Measurements from ENCODE around the gene FAM193A. TPM values are rescaled to one million over a fixed set of nuclear protein-coding genes. Genes with fewer than 3 reads are reported as not detected.
"Not testable (repeated sequence)": the region's sequence is repeated elsewhere in the genome, so short reads cannot be mapped to it uniquely, and the experiment has no call there.

FAM193A gene
- total RNA-seq, 2 donors from 2014 or later = 36.2 to 36.5 TPM

DNA sequence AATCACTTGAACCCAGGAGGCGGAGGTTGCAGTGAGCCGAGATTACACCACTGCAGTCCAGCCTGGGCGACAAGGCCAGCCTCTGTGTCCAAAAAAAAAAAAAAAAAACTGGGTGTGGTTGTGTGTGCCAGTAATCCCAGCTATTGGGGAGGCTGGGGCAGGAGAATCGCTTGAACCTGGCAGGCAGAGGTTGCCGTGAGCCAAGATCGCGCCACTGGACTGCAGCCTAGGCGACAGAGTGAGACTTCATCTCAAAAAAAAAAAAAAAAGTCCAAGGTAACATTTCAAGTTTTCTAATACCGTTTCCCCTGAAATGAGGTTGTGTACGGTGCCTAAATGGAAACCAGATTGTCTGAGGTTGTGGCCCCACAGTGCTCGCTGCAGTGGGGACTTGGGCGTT is 35.6 kb downstream of the FAM193A start:
- no peaks in the 10 kb centered on the region for H3K27me3 Mint-ChIP-seq (ENCODE audit: low read depth)
- no peak overlapping the region for H3K4me3 Mint-ChIP-seq
- H3K4me1 Mint-ChIP-seq (ENCODE audit: low read depth) = peaks cover 65% of the 10 kb centered on the region
- DNase-seq (no peak), ATAC-seq (replicated peaks in 1 of 2) (no peak)
- peaks cover 0 to 4% of the 10 kb centered on the region in 2 donors for H3K36me3 Mint-ChIP-seq (ENCODE audit: insufficient read depth in 2 of 2)
- H3K9me3 Mint-ChIP-seq = no peaks in the 10 kb centered on the region
- no peak overlapping the region for H3K27ac Mint-ChIP-seq

DNA sequence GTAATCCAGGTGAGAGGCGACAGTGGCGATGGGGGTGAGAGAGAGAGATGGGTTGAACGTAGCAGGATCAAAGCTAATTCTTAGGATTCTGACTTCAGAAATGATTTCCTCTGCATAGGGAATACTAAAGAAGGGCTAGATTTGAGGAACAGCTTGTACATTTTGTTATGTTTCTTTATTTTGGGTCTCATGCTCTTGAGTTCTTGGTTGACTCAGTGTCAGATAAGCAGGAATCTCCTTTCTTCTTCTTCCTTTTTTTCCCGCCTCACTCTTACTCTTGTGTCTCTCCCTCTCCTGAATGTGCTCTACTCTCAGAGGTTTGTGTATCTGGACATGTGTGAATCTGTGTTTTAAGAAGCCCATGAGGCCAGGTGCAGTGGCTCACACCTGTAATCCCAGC is 36.4 kb downstream of the FAM193A start:
- no peaks in the 10 kb centered on the region for H3K9me3 Mint-ChIP-seq
- H3K4me3 Mint-ChIP-seq = no peak overlapping the region
- peak overlapping the region; percentile 2 for H3K27ac Mint-ChIP-seq
- no peak for ATAC-seq (replicated peaks in 1 of 2)
- peaks cover 65% of the 10 kb centered on the region for H3K4me1 Mint-ChIP-seq (ENCODE audit: low read depth)
- peaks cover 0 to under 1% of the 10 kb centered on the region in 2 donors for H3K36me3 Mint-ChIP-seq (ENCODE audit: insufficient read depth in 2 of 2)
- no peaks in the 10 kb centered on the region for H3K27me3 Mint-ChIP-seq (ENCODE audit: low read depth)
- DNase-seq = no peak

DNA sequence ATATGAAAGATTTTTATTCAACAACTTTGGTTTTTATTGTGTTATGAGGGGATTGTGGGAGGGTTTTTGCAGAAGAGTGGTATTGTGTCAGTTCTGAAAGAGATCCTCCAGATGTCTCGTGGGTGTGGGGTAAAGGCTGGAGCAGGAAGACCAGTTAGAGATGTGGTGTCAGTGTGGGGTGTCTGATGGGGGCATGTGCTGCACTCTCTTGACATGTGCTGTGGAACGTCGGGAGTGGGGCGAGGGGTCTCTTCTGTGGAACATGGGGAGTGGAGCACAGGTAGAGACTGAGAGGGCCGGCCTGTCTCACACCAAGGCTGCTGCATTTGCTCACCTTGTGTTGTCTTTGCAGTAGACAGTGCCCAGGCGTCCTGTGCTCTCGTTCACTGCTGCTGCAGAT is 37.6 kb downstream of the FAM193A start:
- H3K4me3 Mint-ChIP-seq = no peak overlapping the region
- ATAC-seq (replicated peaks in 1 of 2) (no peak), DNase-seq (no peak)
- peaks cover 0 to 2% of the 10 kb centered on the region in 2 donors for H3K36me3 Mint-ChIP-seq (ENCODE audit: insufficient read depth in 2 of 2)
- H3K4me1 Mint-ChIP-seq (ENCODE audit: low read depth) = peaks cover 56% of the 10 kb centered on the region
- no peaks in the 10 kb centered on the region for H3K27me3 Mint-ChIP-seq (ENCODE audit: low read depth)
- peak overlapping the region; percentile 79 for H3K27ac Mint-ChIP-seq
- no peaks in the 10 kb centered on the region for H3K9me3 Mint-ChIP-seq

GRCh38 chr4:2574863-2575262 is 38.4 kb downstream of the FAM193A start:
- Mint-ChIP-seq H3K4me1 (ENCODE audit: low read depth) (peaks cover 48% of the 10 kb centered on the region), H3K9me3 (no peaks in the 10 kb centered on the region), H3K27me3 (ENCODE audit: low read depth) (no peaks in the 10 kb centered on the region), H3K4me3 (no peak overlapping the region), H3K36me3 (ENCODE audit: insufficient read depth in 2 of 2) (peaks cover 2 to 6% of the 10 kb centered on the region in 2 donors), H3K27ac (no peak overlapping the region)
- ATAC-seq (replicated peaks in 1 of 2) (no peak), DNase-seq (no peak)

- no peak for ATAC-seq (replicated peaks in 1 of 2)
- H3K4me3 Mint-ChIP-seq = no peak overlapping the region
These were observed 39.8 kb downstream of the FAM193A start for GRCh38 chr4:2576290-2576689.

DNA sequence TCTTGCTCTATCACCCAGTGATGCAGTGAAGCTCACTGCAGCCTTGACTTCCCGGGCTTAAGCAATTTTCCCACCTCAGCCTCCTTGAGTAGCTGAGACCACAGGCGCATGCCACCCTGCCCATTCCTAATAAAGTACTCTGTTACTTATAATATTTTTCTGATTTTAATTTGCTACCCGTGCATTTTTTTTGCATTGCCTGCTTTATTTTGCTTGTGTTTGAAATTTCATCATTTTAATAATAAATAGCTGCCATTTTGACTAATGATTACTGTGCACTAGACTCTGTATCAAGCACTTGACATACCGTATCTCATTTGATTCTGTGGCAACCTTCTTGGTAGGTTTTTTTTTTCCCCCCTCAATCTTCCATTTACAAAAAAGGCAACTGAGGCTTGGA is 41.7 kb downstream of the FAM193A start:
- Mint-ChIP-seq H3K4me1 (ENCODE audit: low read depth) (peaks cover 28% of the 10 kb centered on the region), H3K4me3 (no peak overlapping the region), H3K27ac (no peak overlapping the region), H3K9me3 (peaks cover 2% of the 10 kb centered on the region in 2 donors), H3K36me3 (ENCODE audit: insufficient read depth in 2 of 2) (peaks cover 8 to 11% of the 10 kb centered on the region in 2 donors), H3K27me3 (ENCODE audit: low read depth) (no peaks in the 10 kb centered on the region)
- DNase-seq = no peak
- ATAC-seq (replicated peaks in 1 of 2) = no peak

More at GRCh38 chr4:2576290-2576689, 39.8 kb downstream of the FAM193A start:
- H3K27ac Mint-ChIP-seq = no peak overlapping the region
- peaks cover 7 to 8% of the 10 kb centered on the region in 2 donors for H3K36me3 Mint-ChIP-seq (ENCODE audit: insufficient read depth in 2 of 2)
- H3K27me3 Mint-ChIP-seq (ENCODE audit: low read depth) = no peaks in the 10 kb centered on the region
- no peak for DNase-seq
- peaks cover 2% of the 10 kb centered on the region in 2 donors for H3K9me3 Mint-ChIP-seq
- H3K4me1 Mint-ChIP-seq (ENCODE audit: low read depth) = peaks cover 34% of the 10 kb centered on the region

DNA sequence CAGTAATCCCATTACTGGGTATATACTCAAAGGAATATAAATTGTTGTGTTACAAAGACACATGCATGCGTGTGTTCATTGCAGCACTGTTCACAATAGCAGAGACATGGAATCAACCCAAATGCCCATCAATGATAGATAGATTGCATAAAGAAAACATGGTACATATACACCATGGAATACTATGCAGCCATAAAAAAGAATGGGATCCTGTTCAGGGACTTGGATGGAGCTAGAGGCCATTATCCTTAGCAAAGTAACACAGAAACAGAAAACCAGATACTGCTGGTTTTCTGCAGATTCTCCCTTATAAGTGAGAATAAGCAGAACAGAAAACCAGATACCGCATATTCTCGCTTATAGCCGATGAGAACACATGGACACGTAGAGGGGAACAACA is 43.5 kb downstream of the FAM193A start:
- no peak overlapping the region for H3K4me3 Mint-ChIP-seq
- peaks cover 2% of the 10 kb centered on the region in 2 donors for H3K9me3 Mint-ChIP-seq
- peaks cover 8 to 11% of the 10 kb centered on the region in 2 donors for H3K36me3 Mint-ChIP-seq (ENCODE audit: insufficient read depth in 2 of 2)
- ATAC-seq (replicated peaks in 1 of 2) (no peak), DNase-seq (no peak)
- H3K27me3 Mint-ChIP-seq (ENCODE audit: low read depth) = no peaks in the 10 kb centered on the region
- peaks cover 17% of the 10 kb centered on the region for H3K4me1 Mint-ChIP-seq (ENCODE audit: low read depth)
- no peak overlapping the region for H3K27ac Mint-ChIP-seq

DNA sequence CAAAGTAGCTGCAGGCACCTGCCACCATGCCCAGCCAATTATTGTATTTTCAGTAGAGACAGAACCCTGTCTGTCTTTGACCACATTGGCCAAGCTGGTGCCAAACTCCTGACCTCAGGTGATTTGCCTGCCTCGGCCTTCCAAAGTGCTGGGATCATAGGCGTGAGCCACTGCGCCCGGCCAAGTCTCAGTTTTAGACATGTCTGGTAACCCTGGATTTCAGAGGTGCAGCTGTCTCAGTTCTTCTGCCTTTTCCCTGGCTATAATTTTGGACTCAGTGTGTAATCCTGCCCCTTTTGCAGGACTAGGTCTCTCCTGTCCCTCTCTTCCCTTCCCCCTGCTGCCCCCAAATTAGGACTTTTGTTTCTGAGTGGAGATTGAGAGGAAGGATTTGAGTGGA is 46.6 kb downstream of the FAM193A start:
- Mint-ChIP-seq H3K27me3 (ENCODE audit: low read depth) (no peaks in the 10 kb centered on the region), H3K27ac (no peak overlapping the region), H3K36me3 (ENCODE audit: insufficient read depth in 2 of 2) (peaks cover 8 to 11% of the 10 kb centered on the region in 2 donors), H3K9me3 (peaks cover 2% of the 10 kb centered on the region in 2 donors), H3K4me3 (no peak overlapping the region), H3K4me1 (ENCODE audit: low read depth) (peaks cover 29% of the 10 kb centered on the region)
- DNase-seq = no peak
- no peak for ATAC-seq (replicated peaks in 1 of 2)

DNA sequence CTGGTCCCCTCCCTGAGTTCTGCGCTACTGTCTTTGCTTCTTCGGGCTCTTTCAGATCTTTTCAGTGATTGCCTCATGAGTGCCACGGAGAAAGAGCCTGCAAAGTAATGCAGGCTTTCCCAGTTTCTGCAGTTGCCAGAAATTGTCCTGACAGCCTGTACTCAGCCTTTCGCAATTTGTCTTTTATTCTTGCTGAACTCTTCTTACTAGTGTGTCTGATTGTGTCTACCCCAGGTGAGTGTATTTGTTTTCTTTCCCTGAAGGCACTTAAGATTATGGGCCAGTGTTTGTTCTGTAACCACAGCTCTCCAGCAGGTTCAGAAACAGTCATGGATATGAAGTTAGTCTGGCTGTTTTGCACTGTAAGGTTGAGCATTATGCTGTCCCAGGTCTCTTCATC is 47.1 kb downstream of the FAM193A start:
- H3K4me1 Mint-ChIP-seq (ENCODE audit: low read depth) = peaks cover 33% of the 10 kb centered on the region
- no peak for DNase-seq
- no peak overlapping the region for H3K27ac Mint-ChIP-seq
- H3K9me3 Mint-ChIP-seq = peaks cover 2% of the 10 kb centered on the region in 2 donors
- no peak for ATAC-seq (replicated peaks in 1 of 2)
- no peaks in the 10 kb centered on the region for H3K27me3 Mint-ChIP-seq (ENCODE audit: low read depth)
- no peak overlapping the region for H3K4me3 Mint-ChIP-seq
- peaks cover 8 to 11% of the 10 kb centered on the region in 2 donors for H3K36me3 Mint-ChIP-seq (ENCODE audit: insufficient read depth in 2 of 2)

GRCh38 chr4:2586502-2586901 is 50.1 kb downstream of the FAM193A start:
- Mint-ChIP-seq H3K27ac (no peak overlapping the region), H3K9me3 (no peaks in the 10 kb centered on the region), H3K4me3 (no peak overlapping the region), H3K36me3 (ENCODE audit: insufficient read depth in 2 of 2) (peaks cover 0 to 3% of the 10 kb centered on the region in 2 donors), H3K27me3 (ENCODE audit: low read depth) (no peaks in the 10 kb centered on the region), H3K4me1 (ENCODE audit: low read depth) (peaks cover 48% of the 10 kb centered on the region)
- ATAC-seq (replicated peaks in 1 of 2) (no peak), DNase-seq (no peak)

- ATAC-seq (replicated peaks in 1 of 2) (no peak), DNase-seq (no peak)
- Mint-ChIP-seq H3K36me3 (ENCODE audit: insufficient read depth in 2 of 2) (peaks cover 0 to 2% of the 10 kb centered on the region in 2 donors), H3K27ac (no peak overlapping the region), H3K4me3 (no peak overlapping the region), H3K4me1 (ENCODE audit: low read depth) (peaks cover 47% of the 10 kb centered on the region), H3K9me3 (no peaks in the 10 kb centered on the region), H3K27me3 (ENCODE audit: low read depth) (no peaks in the 10 kb centered on the region)
These were observed 50.9 kb downstream of the FAM193A start for GRCh38 chr4:2587213-2587823.

GRCh38 chr4:2588259-2588658 is 51.8 kb downstream of the FAM193A start:
- peaks cover 45% of the 10 kb centered on the region for H3K4me1 Mint-ChIP-seq (ENCODE audit: low read depth)
- H3K9me3 Mint-ChIP-seq = no peaks in the 10 kb centered on the region

GRCh38 chr4:2591189-2591588 is 54.7 kb downstream of the FAM193A start:
- ATAC-seq (replicated peaks in 1 of 2) (no peak), DNase-seq (no peak)
- Mint-ChIP-seq H3K27ac (no peak overlapping the region), H3K4me1 (ENCODE audit: low read depth) (peaks cover 51% of the 10 kb centered on the region), H3K9me3 (no peaks in the 10 kb centered on the region), H3K4me3 (no peak overlapping the region), H3K36me3 (ENCODE audit: insufficient read depth in 2 of 2) (no peaks in the 10 kb centered on the region), H3K27me3 (ENCODE audit: low read depth) (no peaks in the 10 kb centered on the region)

More at GRCh38 chr4:2588259-2588658, 51.8 kb downstream of the FAM193A start:
- H3K27ac Mint-ChIP-seq = no peak overlapping the region
- no peak overlapping the region for H3K4me3 Mint-ChIP-seq
- ATAC-seq (replicated peaks in 1 of 2) (no peak), DNase-seq (no peak)
- no peaks in the 10 kb centered on the region for H3K36me3 Mint-ChIP-seq (ENCODE audit: insufficient read depth in 2 of 2)
- no peaks in the 10 kb centered on the region for H3K27me3 Mint-ChIP-seq (ENCODE audit: low read depth)

GRCh38 chr4:2592014-2592413 is 55.6 kb downstream of the FAM193A start:
- not testable (repeated sequence) for H3K27me3 Mint-ChIP-seq (ENCODE audit: low read depth); H3K27ac Mint-ChIP-seq; H3K4me3 Mint-ChIP-seq; H3K9me3 Mint-ChIP-seq; H3K36me3 Mint-ChIP-seq (ENCODE audit: insufficient read depth in 2 of 2); ATAC-seq (replicated peaks in 1 of 2); DNase-seq
- peaks cover 49% of the 10 kb centered on the region for H3K4me1 Mint-ChIP-seq (ENCODE audit: low read depth)

Measured in activated T-cell treated with anti-CD3 and anti-CD28 coated beads, Interleukin-2, amount 50 U/mL, for 72 hours (primary cell).